Measurements from ENCODE around the gene STK11. TPM values are rescaled to one million over a fixed set of nuclear protein-coding genes. Genes with fewer than 3 reads are reported as not detected.

STK11 gene
- total and polyA plus RNA-seq, 2 experiments from 2014 or later: 19.4 to 96.5 TPM

DNA sequence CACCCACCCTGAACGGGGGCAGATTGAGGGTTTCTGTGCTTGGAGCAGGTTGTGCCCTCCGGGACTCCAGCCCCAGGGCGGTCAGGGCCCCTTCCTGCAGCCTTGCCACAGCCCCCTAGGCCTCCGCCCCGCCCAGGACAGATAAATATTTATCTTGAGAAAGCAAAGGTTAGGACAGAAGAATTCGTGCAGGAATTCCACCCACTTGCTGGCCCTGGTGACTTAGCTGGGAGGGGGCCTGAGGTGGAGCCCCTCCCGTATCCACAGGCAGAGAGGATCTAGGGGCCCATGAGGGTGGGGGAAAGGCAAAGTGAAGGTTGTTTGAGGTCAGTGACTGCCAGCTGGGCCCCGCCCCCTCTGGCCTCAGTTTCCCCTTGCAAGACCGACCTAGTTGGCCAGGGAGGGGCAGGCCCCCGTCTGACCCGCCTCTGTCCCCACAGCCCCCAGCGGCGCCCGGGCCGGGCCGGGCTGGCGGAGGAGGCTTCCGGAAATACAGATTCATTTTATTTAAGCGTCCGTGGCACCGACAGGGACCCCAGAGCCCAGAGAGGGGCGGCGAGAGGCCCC lies 48.0 kb downstream of the STK11 start (continued):
- TF ChIP-seq EZH2 (IDR thresholded peaks at IDR 0.05; ENCODE audit: low read depth, unreplicated experiment): no peak

DNA sequence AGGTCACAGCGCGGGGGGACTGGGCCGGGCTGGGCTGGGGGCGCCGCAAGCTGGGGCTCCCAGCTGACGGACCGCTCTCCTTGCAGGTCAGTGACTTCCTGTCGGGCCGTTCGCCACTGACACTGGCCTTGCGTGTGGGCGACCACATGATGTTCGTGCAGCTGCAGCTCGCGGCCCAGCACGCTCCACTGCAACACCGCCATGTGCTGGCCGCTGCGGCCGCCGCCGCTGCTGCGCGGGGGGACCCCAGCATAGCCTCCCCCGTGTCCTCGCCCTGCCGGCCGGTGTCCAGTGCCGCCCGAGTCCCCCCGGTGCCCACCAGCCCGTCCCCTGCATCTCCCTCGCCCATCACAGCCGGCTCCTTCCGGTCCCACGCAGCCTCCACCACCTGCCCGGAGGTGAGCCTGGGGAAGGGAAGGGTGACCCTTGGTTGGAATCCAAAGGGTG lies 48.5 kb downstream of the STK11 start:
- H3K4me2 ChIP-seq: no peak overlapping the region
- H3F3A ChIP-seq (replicated peaks; ENCODE audit: low read depth): peaks cover 50% of the 10 kb centered on the region
- H3K27me3 ChIP-seq (ENCODE audit: insufficient read depth): no peaks in the 10 kb centered on the region
- peaks cover 35% of the 10 kb centered on the region for H4K20me1 ChIP-seq (replicated peaks; ENCODE audit: insufficient read depth)
- ATAC-seq (no peak), DNase-seq (ENCODE audit: low spot score) (no peak)
- no peak overlapping the region for H2AFZ ChIP-seq
- peaks cover 50% of the 10 kb centered on the region for H3K79me2 ChIP-seq (replicated peaks; ENCODE audit: insufficient read depth)
- TF ChIP-seq POLR2AphosphoS5 (IDR thresholded peaks at IDR 0.05; ENCODE audit: low read depth) (no peak), STAT1 (IDR thresholded peaks at IDR 0.05; ENCODE audit: unreplicated experiment) (no peak), NANOG (IDR thresholded peaks at IDR 0.05; ENCODE audit: borderline replicate concordance) (no peak), JUNB (IDR thresholded peaks at IDR 0.05; ENCODE audit: unreplicated experiment) (no peak), ZNF331 (CRISPR knock-in tag; IDR thresholded peaks at IDR 0.05; ENCODE audit: low read depth) (no peak), EZH2 (IDR thresholded peaks at IDR 0.05; ENCODE audit: low read depth, unreplicated experiment) (no peak), ZNF114 (CRISPR knock-in tag; IDR thresholded peaks at IDR 0.05) (no peak), CREB1 (CRISPR knock-in tag; IDR thresholded peaks at IDR 0.05; ENCODE audit: low read depth) (no peak)
- TF ChIP-seq, protein P1, sequence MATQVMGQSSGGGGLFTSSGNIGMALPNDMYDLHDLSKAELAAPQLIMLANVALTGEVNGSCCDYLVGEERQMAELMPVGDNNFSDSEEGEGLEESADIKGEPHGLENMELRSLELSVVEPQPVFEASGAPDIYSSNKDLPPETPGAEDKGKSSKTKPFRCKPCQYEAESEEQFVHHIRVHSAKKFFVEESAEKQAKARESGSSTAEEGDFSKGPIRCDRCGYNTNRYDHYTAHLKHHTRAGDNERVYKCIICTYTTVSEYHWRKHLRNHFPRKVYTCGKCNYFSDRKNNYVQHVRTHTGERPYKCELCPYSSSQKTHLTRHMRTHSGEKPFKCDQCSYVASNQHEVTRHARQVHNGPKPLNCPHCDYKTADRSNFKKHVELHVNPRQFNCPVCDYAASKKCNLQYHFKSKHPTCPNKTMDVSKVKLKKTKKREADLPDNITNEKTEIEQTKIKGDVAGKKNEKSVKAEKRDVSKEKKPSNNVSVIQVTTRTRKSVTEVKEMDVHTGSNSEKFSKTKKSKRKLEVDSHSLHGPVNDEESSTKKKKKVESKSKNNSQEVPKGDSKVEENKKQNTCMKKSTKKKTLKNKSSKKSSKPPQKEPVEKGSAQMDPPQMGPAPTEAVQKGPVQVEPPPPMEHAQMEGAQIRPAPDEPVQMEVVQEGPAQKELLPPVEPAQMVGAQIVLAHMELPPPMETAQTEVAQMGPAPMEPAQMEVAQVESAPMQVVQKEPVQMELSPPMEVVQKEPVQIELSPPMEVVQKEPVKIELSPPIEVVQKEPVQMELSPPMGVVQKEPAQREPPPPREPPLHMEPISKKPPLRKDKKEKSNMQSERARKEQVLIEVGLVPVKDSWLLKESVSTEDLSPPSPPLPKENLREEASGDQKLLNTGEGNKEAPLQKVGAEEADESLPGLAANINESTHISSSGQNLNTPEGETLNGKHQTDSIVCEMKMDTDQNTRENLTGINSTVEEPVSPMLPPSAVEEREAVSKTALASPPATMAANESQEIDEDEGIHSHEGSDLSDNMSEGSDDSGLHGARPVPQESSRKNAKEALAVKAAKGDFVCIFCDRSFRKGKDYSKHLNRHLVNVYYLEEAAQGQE (IDR thresholded peaks at IDR 0.05; ENCODE audit: unreplicated experiment): no peak
- TF ChIP-seq, protein P2, sequence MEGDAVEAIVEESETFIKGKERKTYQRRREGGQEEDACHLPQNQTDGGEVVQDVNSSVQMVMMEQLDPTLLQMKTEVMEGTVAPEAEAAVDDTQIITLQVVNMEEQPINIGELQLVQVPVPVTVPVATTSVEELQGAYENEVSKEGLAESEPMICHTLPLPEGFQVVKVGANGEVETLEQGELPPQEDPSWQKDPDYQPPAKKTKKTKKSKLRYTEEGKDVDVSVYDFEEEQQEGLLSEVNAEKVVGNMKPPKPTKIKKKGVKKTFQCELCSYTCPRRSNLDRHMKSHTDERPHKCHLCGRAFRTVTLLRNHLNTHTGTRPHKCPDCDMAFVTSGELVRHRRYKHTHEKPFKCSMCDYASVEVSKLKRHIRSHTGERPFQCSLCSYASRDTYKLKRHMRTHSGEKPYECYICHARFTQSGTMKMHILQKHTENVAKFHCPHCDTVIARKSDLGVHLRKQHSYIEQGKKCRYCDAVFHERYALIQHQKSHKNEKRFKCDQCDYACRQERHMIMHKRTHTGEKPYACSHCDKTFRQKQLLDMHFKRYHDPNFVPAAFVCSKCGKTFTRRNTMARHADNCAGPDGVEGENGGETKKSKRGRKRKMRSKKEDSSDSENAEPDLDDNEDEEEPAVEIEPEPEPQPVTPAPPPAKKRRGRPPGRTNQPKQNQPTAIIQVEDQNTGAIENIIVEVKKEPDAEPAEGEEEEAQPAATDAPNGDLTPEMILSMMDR (conservative IDR thresholded peaks at IDR 0.05; ENCODE audit: low read depth in 2 of 2): no peak
- TF ChIP-seq, protein P3, sequence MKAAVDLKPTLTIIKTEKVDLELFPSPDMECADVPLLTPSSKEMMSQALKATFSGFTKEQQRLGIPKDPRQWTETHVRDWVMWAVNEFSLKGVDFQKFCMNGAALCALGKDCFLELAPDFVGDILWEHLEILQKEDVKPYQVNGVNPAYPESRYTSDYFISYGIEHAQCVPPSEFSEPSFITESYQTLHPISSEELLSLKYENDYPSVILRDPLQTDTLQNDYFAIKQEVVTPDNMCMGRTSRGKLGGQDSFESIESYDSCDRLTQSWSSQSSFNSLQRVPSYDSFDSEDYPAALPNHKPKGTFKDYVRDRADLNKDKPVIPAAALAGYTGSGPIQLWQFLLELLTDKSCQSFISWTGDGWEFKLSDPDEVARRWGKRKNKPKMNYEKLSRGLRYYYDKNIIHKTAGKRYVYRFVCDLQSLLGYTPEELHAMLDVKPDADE (IDR thresholded peaks at IDR 0.05): no peak
- H3K36me3 Mint-ChIP-seq (ENCODE audit: low read depth): peaks cover 75% of the 10 kb centered on the region
- H3K4me1 ChIP-seq (ENCODE audit: insufficient read depth): peaks cover 19% of the 10 kb centered on the region
- peaks cover 19% of the 10 kb centered on the region for H3K36me3 ChIP-seq (ENCODE audit: insufficient read depth)
- no peak overlapping the region; the same call in 1 of the 2 replicates for H3K27ac ChIP-seq (ENCODE audit: low read depth)
- H3K9me3 Mint-ChIP-seq: no peaks in the 10 kb centered on the region; the same call in 2 of the 3 replicates
- H3K27me3 Mint-ChIP-seq (ENCODE audit: insufficient read depth, low read depth, poor library complexity): peaks cover 25% of the 10 kb centered on the region
- H3K4me3 ChIP-seq: no peak overlapping the region
- H3K9me2 ChIP-seq (ENCODE audit: insufficient read depth): no peaks in the 10 kb centered on the region
- H3K4me1 Mint-ChIP-seq: peaks cover 36% of the 10 kb centered on the region
- no peak overlapping the region for H3K27ac Mint-ChIP-seq
- no peak overlapping the region for H3K4me3 Mint-ChIP-seq

Measured in GM23338 (cell line).